HUES48 (cell line): ENCODE results near the gene WDR5B.
A peak's percentile ranks its signal among the peaks of the same experiment; 100 is the strongest.

Experiments
- H3K27ac ChIP-seq: one replicate; pipeline ENCODE4 v1.7.0; 2013; ENCODE audit warnings: low read depth, low read length, inconsistent platforms
- H3K27me3 ChIP-seq: 2 replicates; pipeline ENCODE4 v1.6.1; 2013; ENCODE audit warnings: mild to moderate bottlenecking, low read length; ENCODE audit not compliant: control insufficient read depth, insufficient read depth
- H3K36me3 ChIP-seq: 2 replicates; pipeline ENCODE4 v1.6.1; 2013; ENCODE audit warnings: low read length; ENCODE audit not compliant: control insufficient read depth, insufficient read depth
- H3K4me1 ChIP-seq: 2 replicates; pipeline ENCODE4 v1.6.1; 2013; ENCODE audit warnings: mild to moderate bottlenecking, low read length; ENCODE audit not compliant: control insufficient read depth, insufficient read depth
- H3K4me3 ChIP-seq: 2 replicates; pipeline ENCODE4 v1.5.1; 2013; ENCODE audit warnings: mild to moderate bottlenecking, low read depth, low read length
- H3K9ac ChIP-seq: 2 replicates; pipeline ENCODE4 v1.6.1; 2013; ENCODE audit warnings: mild to moderate bottlenecking, low read depth, low read length, moderate library complexity
- H3K9me3 ChIP-seq: 2 replicates; pipeline ENCODE4 v1.6.1; 2013; ENCODE audit warnings: low read length; ENCODE audit not compliant: control insufficient read depth, insufficient read depth

Gene WDR5B

DNA sequence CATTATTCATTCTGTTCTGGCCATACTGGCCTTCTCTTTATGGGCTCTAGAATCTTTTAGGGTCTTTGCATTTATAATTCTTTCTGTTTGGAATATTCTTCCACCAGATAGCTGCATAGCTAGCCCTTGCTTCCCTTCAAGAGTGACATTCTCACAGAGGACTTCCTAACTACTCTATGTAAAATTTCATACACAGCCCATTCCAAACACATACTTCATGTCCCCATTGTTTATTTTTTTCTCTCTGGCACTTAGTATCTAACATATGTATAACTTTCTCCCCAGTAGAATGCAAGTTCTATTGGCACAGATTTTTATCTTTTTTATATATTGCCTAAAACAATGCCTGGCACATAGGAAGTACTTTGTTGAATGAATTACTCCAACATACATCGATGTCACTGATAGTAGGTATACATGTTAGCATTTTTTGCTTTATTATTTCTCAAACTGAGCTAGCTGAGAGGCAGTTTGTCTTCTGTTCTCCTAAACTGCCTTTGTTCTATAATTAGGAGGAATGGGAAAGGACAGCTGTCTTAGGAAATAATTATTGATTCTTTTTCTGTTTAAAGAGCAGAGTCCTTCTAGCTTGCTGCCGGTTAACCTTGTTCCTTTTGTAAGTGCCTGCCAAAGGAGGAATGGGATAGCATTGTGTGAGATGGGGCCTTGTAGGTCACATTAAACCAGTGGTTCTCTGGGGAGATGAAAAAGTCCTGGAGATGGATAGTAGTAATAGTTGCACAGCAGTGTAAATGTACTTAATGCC is 24.0 kb downstream of the WDR5B start:
- Histone ChIP-seq H3K27me3 (no peaks in the 10 kb centered on the region), H3K9me3 (no peaks in the 10 kb centered on the region), H3K9ac (no peak overlapping the region), H3K4me1 (0 out of 2 replicates have a peak, but pooled peaks cover 3% of the 10 kb centered on the region), H3K27ac (no peak overlapping the region), H3K36me3 (peaks cover 9% of the 10 kb centered on the region; the same call in 1 of the 2 replicates), H3K4me3 (no peak overlapping the region)

DNA sequence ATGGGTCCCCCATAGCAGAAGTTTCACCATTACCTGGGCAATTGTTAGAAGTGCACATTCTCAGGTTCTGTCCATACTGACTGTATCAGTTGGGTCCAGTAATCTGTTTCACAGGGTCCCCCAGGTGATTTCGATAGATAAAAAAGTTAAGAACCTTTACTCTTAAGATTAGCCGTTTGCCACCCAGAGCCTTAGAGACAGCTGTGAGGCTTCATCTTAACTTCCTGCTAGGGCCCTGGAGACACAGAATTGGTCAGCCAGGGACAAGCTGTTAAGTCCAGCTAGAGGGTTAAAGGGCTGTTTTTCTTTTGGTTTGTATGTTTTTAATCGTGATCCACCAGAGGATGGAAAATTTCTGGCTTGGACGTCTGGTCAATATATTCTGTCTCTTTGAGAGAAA is 25.2 kb downstream of the WDR5B start:
- Histone ChIP-seq H3K4me1 (0 out of 2 replicates have a peak, but pooled peaks cover 3% of the 10 kb centered on the region), H3K27ac (no peak overlapping the region), H3K9me3 (no peaks in the 10 kb centered on the region), H3K9ac (no peak overlapping the region), H3K4me3 (no peak overlapping the region), H3K36me3 (peaks cover 16% of the 10 kb centered on the region; the same call in 1 of the 2 replicates), H3K27me3 (no peaks in the 10 kb centered on the region)

DNA sequence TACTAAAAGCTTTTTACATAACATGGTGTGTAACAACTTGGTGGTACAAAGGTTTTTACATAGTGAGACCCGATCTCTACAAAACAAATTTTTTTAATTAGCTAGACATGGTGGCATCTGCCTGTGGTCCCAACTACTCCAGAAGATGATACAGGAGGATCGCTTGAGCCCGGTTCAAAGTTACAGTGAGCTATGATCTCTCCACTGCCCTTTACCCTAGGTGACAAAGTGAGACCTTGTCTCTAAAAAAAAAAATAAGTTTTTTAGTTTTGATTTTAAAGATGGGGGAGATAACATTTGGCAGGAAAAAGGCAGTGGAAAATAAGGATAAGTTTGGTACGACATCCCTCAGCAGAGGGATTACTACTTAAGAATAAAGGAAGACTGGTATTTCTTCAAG is 26.0 kb downstream of the WDR5B start:
- Histone ChIP-seq H3K9me3 (no peaks in the 10 kb centered on the region), H3K36me3 (peaks cover 16% of the 10 kb centered on the region; the same call in 1 of the 2 replicates), H3K4me1 (peaks cover 7% of the 10 kb centered on the region; the same call in 1 of the 2 replicates), H3K9ac (no peak overlapping the region), H3K27ac (no peak overlapping the region), H3K4me3 (no peak overlapping the region), H3K27me3 (no peaks in the 10 kb centered on the region)

DNA sequence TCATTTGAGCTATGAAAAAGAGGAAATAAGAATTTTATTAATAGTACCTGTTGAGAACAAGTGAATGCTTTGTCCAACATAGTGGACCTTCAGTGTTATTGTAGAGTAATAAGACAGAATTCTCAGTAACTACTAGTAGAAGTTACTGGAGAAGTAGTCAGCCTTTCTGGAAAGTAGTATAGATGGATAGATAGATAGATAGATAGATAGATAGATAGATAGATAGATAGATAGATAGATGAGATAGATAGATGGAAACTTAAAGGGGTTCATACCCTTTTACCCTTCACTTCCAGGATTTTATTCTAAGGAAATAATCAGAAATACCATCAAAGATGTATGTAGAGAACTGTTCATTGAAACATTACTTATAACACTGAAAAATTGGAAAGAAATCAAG is 26.7 kb downstream of the WDR5B start:
- peaks cover 7% of the 10 kb centered on the region; the same call in 1 of the 2 replicates for H3K4me1 ChIP-seq

DNA sequence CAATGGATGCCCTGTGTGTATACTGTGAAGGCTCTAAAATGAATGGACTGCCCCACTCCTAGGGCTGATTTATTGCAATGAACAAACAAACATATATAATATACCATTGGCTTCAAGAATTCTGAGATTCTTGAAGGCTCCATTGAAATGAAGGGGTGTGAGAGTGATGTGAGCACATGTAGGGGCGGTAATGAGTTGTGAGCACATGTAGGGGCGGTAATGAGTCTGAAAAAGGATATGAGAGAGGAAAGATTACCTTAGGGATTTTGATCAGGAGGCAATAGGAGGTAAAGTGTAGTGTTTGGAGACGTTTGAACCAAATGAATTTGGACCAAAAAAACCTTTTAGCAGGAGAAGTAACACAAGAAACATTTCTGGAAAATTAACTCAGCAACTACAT is 28.2 kb downstream of the WDR5B start:
- peaks cover 10% of the 10 kb centered on the region for H3K4me1 ChIP-seq
- H3K36me3 ChIP-seq: peaks cover 7% of the 10 kb centered on the region; the same call in 1 of the 2 replicates
- H3K4me3 ChIP-seq: no peak overlapping the region
- H3K27me3 ChIP-seq: no peaks in the 10 kb centered on the region
- H3K27ac ChIP-seq: no peak overlapping the region
- H3K9ac ChIP-seq: no peak overlapping the region
- no peaks in the 10 kb centered on the region for H3K9me3 ChIP-seq

More for the DNA sequence above, 26.7 kb downstream of the WDR5B start:
- Histone ChIP-seq H3K36me3 (peaks cover 16% of the 10 kb centered on the region; the same call in 1 of the 2 replicates), H3K4me3 (no peak overlapping the region), H3K27ac (no peak overlapping the region), H3K9me3 (no peaks in the 10 kb centered on the region), H3K9ac (no peak overlapping the region), H3K27me3 (no peaks in the 10 kb centered on the region)

DNA sequence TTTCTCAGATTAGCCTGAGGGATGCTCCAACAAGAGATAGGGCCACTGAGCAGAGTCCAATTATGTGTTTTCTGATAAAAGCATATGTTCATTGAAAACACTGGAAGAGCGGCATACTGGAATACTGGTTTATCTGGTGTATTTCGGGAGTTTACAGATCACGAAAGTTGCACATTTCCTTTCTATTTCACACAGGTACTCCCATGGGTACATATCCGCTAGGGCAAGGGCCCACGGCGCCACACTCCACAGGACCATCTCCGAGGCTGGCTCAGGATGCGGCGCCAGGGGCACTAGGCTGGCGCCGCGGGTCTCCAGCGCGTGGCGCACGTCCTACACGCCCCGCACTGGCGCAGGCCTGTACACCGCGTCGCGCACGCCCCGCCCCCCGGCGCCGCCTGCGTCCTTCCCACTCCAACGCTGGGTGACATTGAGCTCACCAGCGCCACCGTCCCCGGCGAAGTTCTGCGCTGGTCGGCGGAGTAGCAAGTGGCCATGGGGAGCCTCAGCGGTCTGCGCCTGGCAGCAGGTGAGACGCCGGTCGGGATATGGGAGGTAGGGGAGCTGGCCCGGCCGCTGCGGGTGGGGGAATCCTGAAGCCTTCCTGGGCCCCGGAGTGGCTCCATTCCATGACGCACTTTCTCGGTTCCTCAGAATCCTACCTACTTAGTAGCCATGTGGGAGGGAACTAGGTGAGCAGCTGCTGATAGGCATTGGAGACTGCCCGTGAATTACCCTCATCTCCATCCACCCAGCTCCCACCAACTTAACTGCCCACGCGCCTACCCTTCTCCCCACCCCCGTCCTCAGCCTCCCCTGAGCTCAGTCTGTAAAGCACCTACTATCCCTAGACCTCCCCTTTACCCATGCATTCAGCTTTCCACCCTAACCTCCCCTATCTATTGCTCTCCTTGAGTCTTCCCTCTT is 31.8 kb downstream of the WDR5B start, which contains the start of gene FAM162A:
Gene FAM162A, plus strand, starts transcription at position 412 of the 927 bp plus-strand sequence. Its CDS starts 84 bp downstream, at position 496.
- Histone ChIP-seq H3K4me3 (peak within 1 kb of the TSS; percentile 90), H3K9me3 (no peaks in the 10 kb centered on the region), H3K27ac (peak within 1 kb of the TSS; percentile 91), H3K4me1 (peaks cover 10% of the 10 kb centered on the region), H3K36me3 (peaks cover 17% of the 10 kb centered on the region), H3K9ac (peak within 1 kb of the TSS; percentile 90), H3K27me3 (no peaks in the 10 kb centered on the region)

DNA sequence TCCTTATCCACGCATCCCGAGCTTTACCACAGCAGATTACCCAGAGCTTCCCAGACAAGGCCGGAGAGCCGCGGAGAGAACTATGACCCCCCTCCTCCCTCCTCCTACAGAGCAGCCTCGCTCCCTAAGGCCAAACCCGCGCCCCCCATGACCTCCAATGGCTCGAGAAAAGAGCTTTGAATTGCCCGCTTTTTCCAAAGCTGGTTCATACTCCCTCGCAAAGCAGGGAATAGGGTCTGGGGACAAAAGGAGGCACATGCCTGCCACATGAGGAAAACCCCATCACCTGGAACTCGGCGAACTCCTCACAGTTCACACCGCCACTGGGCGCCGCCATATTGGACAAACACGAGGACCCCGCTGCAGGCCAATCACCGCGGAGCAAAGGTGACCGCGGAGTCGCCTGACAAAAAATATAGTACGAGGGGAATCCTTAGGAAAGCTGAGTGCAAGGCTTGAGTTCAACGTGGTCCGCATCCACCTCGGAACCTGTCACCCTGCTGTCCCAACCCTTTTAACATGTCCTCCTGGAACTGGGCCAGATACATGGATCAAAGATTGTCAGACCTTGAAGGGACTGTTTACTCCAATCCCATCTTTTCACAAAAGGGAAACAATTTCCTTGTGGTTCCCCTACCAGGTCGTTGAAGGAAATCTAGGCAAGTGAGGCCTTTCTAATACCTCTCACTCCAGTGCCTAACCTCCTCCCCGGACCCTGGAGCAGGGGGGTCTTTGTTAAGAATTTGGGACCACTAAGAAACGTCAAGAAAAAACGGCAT is 32.8 kb downstream of the WDR5B start, which contains the start of gene MIX23:
Gene MIX23, minus strand, starts transcription at position 344 of the 779 bp plus-strand sequence. Its CDS starts 7 bp downstream, at position 337.
- peaks cover 10% of the 10 kb centered on the region for H3K4me1 ChIP-seq
- H3K36me3 ChIP-seq: peaks cover 25% of the 10 kb centered on the region
- no peaks in the 10 kb centered on the region for H3K27me3 ChIP-seq
- peak within 1 kb of the TSS; percentile 90 for H3K4me3 ChIP-seq
- peak within 1 kb of the TSS; percentile 91 for H3K27ac ChIP-seq
- H3K9ac ChIP-seq: peak within 1 kb of the TSS; percentile 90
- no peaks in the 10 kb centered on the region for H3K9me3 ChIP-seq

DNA sequence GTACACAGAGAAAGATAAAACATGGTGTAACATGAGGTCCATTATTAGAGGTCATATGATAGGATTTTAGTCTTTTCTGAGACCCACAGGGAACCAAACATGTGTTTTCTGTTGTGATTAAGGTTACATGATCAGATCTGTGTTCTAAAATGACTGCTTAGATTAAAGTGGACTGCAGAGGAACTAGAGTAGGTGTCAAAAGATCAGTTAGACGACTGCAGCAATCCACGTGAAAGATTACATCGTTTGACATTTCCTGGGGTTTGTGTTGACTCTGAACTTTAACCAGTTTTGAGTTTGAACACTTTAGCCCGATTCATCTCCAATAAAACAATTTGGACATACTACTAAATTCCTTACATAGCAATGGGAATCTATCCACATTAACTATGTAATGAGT is 37.9 kb downstream of the WDR5B start:
- Histone ChIP-seq H3K4me3 (no peak overlapping the region), H3K36me3 (peaks cover 19% of the 10 kb centered on the region), H3K9me3 (no peaks in the 10 kb centered on the region), H3K27me3 (no peaks in the 10 kb centered on the region), H3K4me1 (no peaks in the 10 kb centered on the region), H3K27ac (no peak overlapping the region), H3K9ac (no peak overlapping the region)

DNA sequence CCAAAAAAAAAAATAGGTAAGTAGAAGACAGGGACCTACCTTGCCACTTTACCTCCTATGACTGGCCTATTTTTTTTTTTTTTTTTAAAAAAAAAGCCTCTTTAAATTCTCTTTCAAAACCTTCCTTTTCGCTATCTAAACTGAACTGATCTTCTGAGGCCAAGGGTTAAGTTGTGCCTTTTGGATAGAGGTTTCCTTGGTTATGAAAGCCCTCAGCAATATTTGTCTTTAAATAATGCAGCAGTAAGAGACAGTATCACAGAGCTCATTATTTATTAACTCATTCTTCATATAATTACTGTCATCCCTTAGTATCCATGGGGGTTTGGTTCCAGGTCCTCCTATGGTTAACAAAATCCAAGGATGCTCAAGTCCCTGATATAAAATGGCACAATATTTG is 41.8 kb downstream of the WDR5B start:
- Histone ChIP-seq H3K9me3 (no peaks in the 10 kb centered on the region), H3K36me3 (peaks cover 38% of the 10 kb centered on the region), H3K27me3 (no peaks in the 10 kb centered on the region), H3K27ac (no peak overlapping the region), H3K4me3 (no peak overlapping the region), H3K9ac (no peak overlapping the region), H3K4me1 (no peaks in the 10 kb centered on the region)

DNA sequence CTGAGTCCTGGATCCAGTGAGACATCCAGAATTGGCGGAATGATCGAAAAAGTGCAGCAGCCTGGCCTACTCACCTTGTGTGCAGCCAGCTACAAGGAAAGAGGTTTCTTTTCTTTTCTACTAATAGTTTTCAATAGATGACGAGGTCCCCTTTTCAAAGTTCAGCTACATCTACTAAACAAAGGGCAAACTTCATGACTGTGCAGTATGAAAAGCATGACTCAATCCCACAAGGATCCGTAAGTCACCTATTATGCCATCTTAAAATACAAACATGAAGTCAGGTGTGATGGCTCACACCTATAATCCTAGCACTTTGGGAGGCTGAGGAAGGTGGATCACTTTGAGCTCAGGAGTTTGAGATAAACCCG is 49.5 kb downstream of the WDR5B start:
- no peak overlapping the region for H3K4me3 ChIP-seq
- H3K9me3 ChIP-seq: no peaks in the 10 kb centered on the region
- H3K36me3 ChIP-seq: peaks cover 96% of the 10 kb centered on the region
- no peak overlapping the region for H3K9ac ChIP-seq
- no peaks in the 10 kb centered on the region for H3K27me3 ChIP-seq
- peaks cover 9% of the 10 kb centered on the region for H3K4me1 ChIP-seq
- no peak overlapping the region for H3K27ac ChIP-seq
